Spleen (tissue), 11 donors: ENCODE measurements around the gene MDH1B. TPM values are rescaled to one million over a fixed set of nuclear protein-coding genes. Genes with fewer than 3 reads are reported as not detected.

Experiments used
- DNase-seq: peaks from one replicate; pipeline ENCODE4 v3.0.0-alpha.2; 2020
- H3K27ac ChIP-seq, 8 donors: fragments of 200-600 bp; sonication (generic) in 7 of 8; 1 replicate in 4 of 8; 2 replicates in 4 of 8; pipeline versions ENCODE4 v1.5.0 to v1.8.0; 2016 to 2021; ENCODE audit warnings: inconsistent platforms in 4 of 8, mild to moderate bottlenecking in 4 of 8, moderate library complexity in 1 of 8
- H3K27me3 ChIP-seq, 7 donors: fragments of 200-600 bp; sonication (generic) in 6 of 7; replicated peaks in 1 of 7; 1 replicate in 4 of 7; 2 replicates in 3 of 7; pipeline versions ENCODE4 v1.5.0 to v1.8.0; 2016 to 2021; ENCODE audit warnings: inconsistent platforms in 3 of 7, mild to moderate bottlenecking in 1 of 7
- H3K36me3 ChIP-seq, 6 donors: fragments of 200-600 bp; sonication (generic) in 5 of 6; 1 replicate in 4 of 6; 2 replicates in 2 of 6; pipeline versions ENCODE4 v1.5.0 to v1.8.0; 2016 to 2021; ENCODE audit warnings: inconsistent platforms in 2 of 6
- H3K4me1 ChIP-seq, 6 donors: fragments of 200-600 bp; sonication (generic) in 5 of 6; 1 replicate in 3 of 6; 2 replicates in 3 of 6; pipeline versions ENCODE4 v1.5.0 to v1.8.0; 2016 to 2021; ENCODE audit warnings: inconsistent platforms in 3 of 6
- H3K4me3 ChIP-seq, 8 donors: fragments of 200-600 bp; sonication (generic) in 7 of 8; 1 replicate in 4 of 8; 2 replicates in 4 of 8; pipeline versions ENCODE4 v1.5.0 to v1.8.0; 2016 to 2021; ENCODE audit warnings: inconsistent platforms in 4 of 8, mild to moderate bottlenecking in 4 of 8, moderate library complexity in 2 of 8
- H3K9me3 ChIP-seq, 8 donors: fragments of 200-600 bp; sonication (generic) in 7 of 8; 1 replicate in 4 of 8; 2 replicates in 4 of 8; pipeline versions ENCODE4 v1.5.0 to v1.8.0; 2016 to 2021; ENCODE audit warnings: inconsistent platforms in 4 of 8
- POLR2A ChIP-seq, 3 donors: fragments of 450-650 bp; IDR thresholded peaks; one replicate each; pipeline ENCODE4 v1.5.1; 2017; ENCODE audit warnings: antibody characterized with exemption in 3 of 3, mild to moderate bottlenecking in 1 of 3
- POLR2AphosphoS5 ChIP-seq, 3 donors: sonication (generic); formaldehyde crosslinking; IDR thresholded peaks; one replicate each; pipeline ENCODE4 v1.5.1; 2017; ENCODE audit warnings: antibody characterized with exemption in 3 of 3
- WGBS, 5 donors: extraction: QIAGEN DNeasy Blood & Tissue Kit in 3 of 5; methylation state at CpG; one replicate each; pipeline versions ENCODE4 v1.1.5 to v1.1.7; 2013 to 2018; 5-methylcytosine and 5-hydroxymethylcytosine counted together
- intact Hi-C: fragments of 100-400 bp; cut with DNase I; formaldehyde crosslinking; loops from one replicate; pipeline ENCODE4 v1.15.0; 2023; ENCODE audit warnings: low total_unique reads
- polyA plus RNA-seq, 3 donors: library from polyadenylated mRNA; stranded (reverse); fragments of 200-250 nt; gene quantifications; one replicate each; pipeline ENCODE4 v1.2.1, GENCODE V29; 2013
- total RNA-seq, 7 donors: library from RNA; depleted of rRNA in 3 of 7; stranded (reverse); fragments of >200 nt in 3 of 7; fragmentation: NEBNext Ultra II Directional in 4 of 7; extraction: Animal tissue kit (Norgen Biotek cat#: 25700) in 4 of 7; gene quantifications; one replicate each; pipeline versions ENCODE4 v1.1.0 to v1.2.1, GENCODE V29; 2016 to 2021
- TF ChIP-seq, protein P1 (sequence below), 11 experiments: fragments of 200-600 bp in 7 of 11; fragments of 450-650 bp in 4 of 11; sonication (generic) in 4 of 11; IDR thresholded peaks in 8 of 11; conservative IDR thresholded peaks in 3 of 11; 1 replicate in 7 of 11; 2 replicates in 4 of 11; pipeline versions ENCODE4 v1.4.0 to v1.8.0; 2016 to 2021; ENCODE audit warnings: antibody characterized with exemption in 11 of 11, inconsistent platforms in 4 of 11, mild to moderate bottlenecking in 1 of 11
- donor health status: healthy with polysubstance abuse.
- donor health status: DM: no; HTN: no; CAD: no; lungs with moderate emphysema.
- donor health status: DM: no; HTN: no; CAD: no.
- donor health status: Bipolar disorder and iron deficiency.
- donor health status: healthy.
- donor health status: DM: no; HTN: no; CAD: no.
- donor health status: DM: yes; HTN: yes; CAD: no.

The MDH1B gene
- total and polyA plus RNA-seq, 10 donors: 0.10 to 2.4 (median 0.34) TPM; not detected in 2

GRCh38 chr2:206798000-206798399 lies 32.9 kb upstream of the MDH1B start:
- no peak for DNase-seq
- intact Hi-C loops: no loop called here
- Histone ChIP-seq H3K9me3 (no peaks in the 10 kb centered on the region), H3K4me3 (no peak overlapping the region), H3K36me3 (peaks cover 0 to 38% (median 11%) of the 10 kb centered on the region in 6 donors), H3K27me3 (no peaks in the 10 kb centered on the region), H3K4me1 (peaks cover 5 to 28% (median 18%) of the 10 kb centered on the region in 6 donors), H3K27ac (peak overlapping the region in 2 of 8 donors; percentile 7 to 15)
- TF ChIP-seq, protein P1, sequence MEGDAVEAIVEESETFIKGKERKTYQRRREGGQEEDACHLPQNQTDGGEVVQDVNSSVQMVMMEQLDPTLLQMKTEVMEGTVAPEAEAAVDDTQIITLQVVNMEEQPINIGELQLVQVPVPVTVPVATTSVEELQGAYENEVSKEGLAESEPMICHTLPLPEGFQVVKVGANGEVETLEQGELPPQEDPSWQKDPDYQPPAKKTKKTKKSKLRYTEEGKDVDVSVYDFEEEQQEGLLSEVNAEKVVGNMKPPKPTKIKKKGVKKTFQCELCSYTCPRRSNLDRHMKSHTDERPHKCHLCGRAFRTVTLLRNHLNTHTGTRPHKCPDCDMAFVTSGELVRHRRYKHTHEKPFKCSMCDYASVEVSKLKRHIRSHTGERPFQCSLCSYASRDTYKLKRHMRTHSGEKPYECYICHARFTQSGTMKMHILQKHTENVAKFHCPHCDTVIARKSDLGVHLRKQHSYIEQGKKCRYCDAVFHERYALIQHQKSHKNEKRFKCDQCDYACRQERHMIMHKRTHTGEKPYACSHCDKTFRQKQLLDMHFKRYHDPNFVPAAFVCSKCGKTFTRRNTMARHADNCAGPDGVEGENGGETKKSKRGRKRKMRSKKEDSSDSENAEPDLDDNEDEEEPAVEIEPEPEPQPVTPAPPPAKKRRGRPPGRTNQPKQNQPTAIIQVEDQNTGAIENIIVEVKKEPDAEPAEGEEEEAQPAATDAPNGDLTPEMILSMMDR (IDR thresholded peaks at IDR 0.05 in 8 of 11, conservative IDR thresholded peaks at IDR 0.05 in 3 of 11): no peak
- TF ChIP-seq POLR2A (IDR thresholded peaks at IDR 0.05): no peak
- TF ChIP-seq POLR2AphosphoS5 (IDR thresholded peaks at IDR 0.05): no peak
- 68 to 79% (median 69%) methylated on average over 5 of the region's 5 CpGs for WGBS, 5 donors

DNA sequence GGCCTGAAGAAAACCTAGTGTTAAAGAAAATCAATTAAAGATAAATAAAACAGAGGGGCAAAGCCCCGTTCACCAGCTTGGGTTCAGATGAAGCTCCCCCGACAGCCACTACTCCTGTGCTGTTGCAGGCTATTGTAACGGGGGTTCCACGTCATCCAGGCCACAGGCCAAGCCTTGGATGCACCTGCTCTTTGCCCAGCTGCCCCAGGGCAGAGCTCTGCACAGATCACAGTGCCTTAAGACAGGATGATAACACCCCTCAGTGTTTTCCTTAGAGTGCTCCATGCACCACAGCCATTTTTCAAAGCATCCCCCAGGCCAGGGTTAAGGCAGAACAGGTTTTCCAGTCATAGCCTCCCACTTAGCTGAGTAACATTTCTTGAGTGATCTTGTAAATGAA lies 32.2 kb upstream of the MDH1B start:
- Histone ChIP-seq H3K36me3 (peaks cover 0 to 44% (median 17%) of the 10 kb centered on the region in 6 donors), H3K4me3 (no peak overlapping the region), H3K4me1 (peaks cover 5 to 28% (median 18%) of the 10 kb centered on the region in 6 donors), H3K27ac (no peak overlapping the region), H3K27me3 (no peaks in the 10 kb centered on the region), H3K9me3 (no peaks in the 10 kb centered on the region)
- 72 to 89% (median 83%) methylated on average over 4 of the region's 4 CpGs for WGBS, 5 donors
- intact Hi-C loops: no loop called here
- DNase-seq: no peak
- TF ChIP-seq, protein P1 (IDR thresholded peaks at IDR 0.05 in 8 of 11, conservative IDR thresholded peaks at IDR 0.05 in 3 of 11): no peak
- TF ChIP-seq POLR2A (IDR thresholded peaks at IDR 0.05) (no peak), POLR2AphosphoS5 (IDR thresholded peaks at IDR 0.05) (no peak)

DNA sequence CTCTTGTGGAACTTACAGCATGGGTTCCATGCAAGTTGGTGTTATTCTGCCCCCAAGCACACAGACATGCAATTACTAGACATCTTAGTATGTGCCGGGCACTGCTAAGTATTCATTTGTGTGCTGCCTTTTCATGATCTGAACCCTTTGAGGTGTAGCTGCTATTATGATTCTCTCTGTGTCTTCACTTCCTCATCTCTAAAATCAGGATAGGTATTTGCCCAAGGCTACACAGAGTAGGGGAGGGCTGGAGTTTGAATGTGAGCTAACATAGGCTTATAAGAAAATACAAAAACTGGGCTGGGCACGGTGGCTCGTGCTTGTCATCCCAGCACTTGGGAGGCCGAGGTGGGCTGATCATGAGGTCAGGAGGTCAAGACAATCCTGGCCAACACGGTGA lies 27.5 kb upstream of the MDH1B start:
- no peak for DNase-seq
- Histone ChIP-seq H3K27me3 (no peaks in the 10 kb centered on the region), H3K4me1 (peaks cover 0 to 5% (median 4%) of the 10 kb centered on the region in 6 donors), H3K9me3 (no peaks in the 10 kb centered on the region), H3K36me3 (peaks cover 0 to 91% (median 56%) of the 10 kb centered on the region in 6 donors), H3K27ac (no peak overlapping the region), H3K4me3 (no peak overlapping the region)
- 91 to 96% (median 93%) methylated on average over 5 of the region's 5 CpGs for WGBS, 5 donors
- TF ChIP-seq, protein P1 (IDR thresholded peaks at IDR 0.05 in 8 of 11, conservative IDR thresholded peaks at IDR 0.05 in 3 of 11): no peak
- TF ChIP-seq POLR2AphosphoS5 (IDR thresholded peaks at IDR 0.05): no peak
- no peak for TF ChIP-seq POLR2A (IDR thresholded peaks at IDR 0.05)
- intact Hi-C loops: no loop called here

DNA sequence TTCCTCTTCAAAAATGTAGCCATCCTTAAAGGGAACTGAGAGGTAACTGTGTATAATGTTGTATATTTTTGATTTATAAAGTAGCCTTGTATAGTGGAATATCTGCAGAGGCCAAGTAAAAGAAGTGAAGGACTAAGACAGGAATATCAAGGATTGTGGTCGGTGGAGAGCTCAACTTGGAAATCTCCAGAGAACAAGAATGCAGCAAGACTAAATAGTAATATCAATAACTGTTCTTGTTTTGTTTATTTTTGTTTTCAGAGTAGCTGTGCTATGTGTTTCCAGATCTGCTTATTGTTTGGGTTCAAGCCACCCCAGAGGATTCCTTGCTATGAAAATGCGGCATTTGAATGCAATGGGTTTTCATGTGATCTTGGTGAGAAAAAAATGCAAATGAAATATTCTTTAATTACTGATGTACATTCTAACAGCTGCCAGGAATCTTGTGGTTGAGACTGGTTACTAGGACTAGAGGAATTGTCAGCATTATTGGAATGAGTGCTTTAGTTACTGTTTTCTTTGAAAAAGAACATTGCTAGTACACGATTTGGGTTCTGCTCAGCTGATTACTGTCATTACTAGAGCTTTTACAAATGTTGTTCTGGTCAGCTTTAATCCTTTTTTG lies 25.3 kb upstream of the MDH1B start:
- WGBS, 5 donors: 85 to 96% (median 91%) methylated on average over 3 of the region's 3 CpGs

More for the DNA sequence above, 25.3 kb upstream of the MDH1B start:
- DNase-seq: no peak
- Histone ChIP-seq H3K4me1 (no peaks in the 10 kb centered on the region), H3K27me3 (no peaks in the 10 kb centered on the region), H3K4me3 (no peak overlapping the region), H3K9me3 (no peaks in the 10 kb centered on the region), H3K36me3 (peaks cover 0 to 100% (median 69%) of the 10 kb centered on the region in 6 donors), H3K27ac (no peak overlapping the region)
- TF ChIP-seq, protein P1 (IDR thresholded peaks at IDR 0.05 in 8 of 11, conservative IDR thresholded peaks at IDR 0.05 in 3 of 11): no peak
- TF ChIP-seq POLR2A (IDR thresholded peaks at IDR 0.05) (no peak), POLR2AphosphoS5 (IDR thresholded peaks at IDR 0.05) (no peak)
- intact Hi-C loops: no loop called here
